H54 (cell line): ENCODE measurements around the gene GNB5.

Experiments used
- DNase-seq: peaks from one replicate; pipeline ENCODE4 v3.0.0; 2011; ENCODE audit warnings: low spot score, mixed read lengths; ENCODE audit not compliant: insufficient read length
- FAIRE-seq: peaks from 3 replicates; lab custom pipeline; 2011; peaks lifted over from hg19 to GRCh38; lab: Jason Lieb, UNC
- POLR2A ChIP-seq: IDR thresholded peaks from 2 replicates; pipeline ENCODE4 v1.6.1; 2011; ENCODE audit warnings: low read depth, mild to moderate bottlenecking, low read length

The GNB5 gene

DNA sequence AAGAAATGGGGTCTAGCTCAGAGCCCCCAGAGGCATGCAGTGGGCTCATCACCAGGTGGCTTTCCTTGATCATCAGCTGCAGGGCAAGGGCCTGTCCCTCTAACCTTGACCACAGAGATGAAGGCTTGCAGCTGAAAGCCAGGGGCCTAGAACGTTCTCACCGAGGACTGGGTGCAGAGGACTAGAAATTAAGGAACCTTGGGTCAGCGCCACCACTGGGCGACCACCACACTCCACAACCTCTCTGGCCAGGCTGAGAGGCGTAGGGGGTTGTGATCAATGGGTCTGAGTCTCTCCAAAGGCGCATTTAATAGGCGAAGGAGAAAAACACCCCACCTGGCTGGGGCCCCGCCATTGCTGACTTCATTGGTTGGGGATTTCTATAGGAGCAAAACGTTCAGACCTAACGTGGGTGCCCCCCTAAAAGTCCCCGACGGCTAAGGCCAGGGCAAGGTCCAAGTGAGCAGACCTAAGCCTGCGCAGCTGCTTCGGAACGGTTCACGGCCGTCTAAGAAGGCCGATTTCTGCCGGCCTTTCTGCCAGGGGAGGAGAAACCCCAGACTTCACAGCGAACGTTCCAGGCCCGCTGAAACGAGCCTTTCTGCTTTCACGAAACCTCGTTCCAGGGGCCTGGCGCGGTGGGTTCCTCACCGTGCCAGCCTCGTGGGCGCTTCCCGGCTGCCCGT lies 79.5 kb downstream of the GNB5 start:
- no peak for DNase-seq
- no peak for TF ChIP-seq POLR2A
- FAIRE-seq: no peak

DNA sequence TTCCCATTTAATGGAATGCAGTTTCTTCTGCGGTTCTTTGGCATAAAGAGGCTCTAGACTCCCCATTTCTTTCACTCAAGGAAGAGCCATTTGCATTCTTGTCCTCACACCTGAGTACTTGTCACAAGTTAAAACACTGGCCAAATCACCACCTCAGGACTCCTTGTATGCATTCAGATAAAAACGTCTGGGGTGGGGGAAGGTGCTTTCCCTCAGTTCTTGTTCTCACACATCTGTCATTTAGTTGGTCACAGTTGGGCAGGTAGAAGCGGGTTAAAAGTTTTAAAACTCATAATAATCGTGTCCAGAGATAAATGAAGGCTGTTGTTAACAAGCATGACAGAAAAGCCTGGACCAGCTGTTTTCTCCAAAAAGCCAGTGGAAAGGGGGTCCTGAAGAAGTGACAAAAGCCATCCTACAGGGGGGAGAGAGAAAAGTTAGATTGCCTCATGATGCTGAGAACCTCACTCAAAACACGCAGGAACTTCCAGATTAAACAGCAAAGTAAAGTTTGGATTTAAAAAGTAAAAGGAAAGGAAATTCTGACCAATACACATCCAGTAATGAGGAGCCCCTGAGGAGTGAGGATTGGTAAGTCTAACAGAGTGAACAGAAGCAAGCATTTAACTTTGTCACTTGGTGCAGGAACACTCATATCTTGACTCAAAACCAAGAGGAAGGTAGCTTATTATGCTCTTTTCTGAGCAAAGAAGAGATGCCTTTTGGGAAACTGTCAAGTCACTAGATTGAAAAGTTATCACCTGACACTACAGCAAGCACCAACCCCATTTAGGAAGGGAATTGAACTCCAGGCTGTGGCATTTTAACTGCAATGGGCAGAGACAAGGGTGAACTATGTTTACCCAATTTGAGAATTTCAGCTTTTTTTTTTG lies 81.4 kb downstream of the GNB5 start:
- no peak for TF ChIP-seq POLR2A
- DNase-seq (no peak), FAIRE-seq (no peak)

DNA sequence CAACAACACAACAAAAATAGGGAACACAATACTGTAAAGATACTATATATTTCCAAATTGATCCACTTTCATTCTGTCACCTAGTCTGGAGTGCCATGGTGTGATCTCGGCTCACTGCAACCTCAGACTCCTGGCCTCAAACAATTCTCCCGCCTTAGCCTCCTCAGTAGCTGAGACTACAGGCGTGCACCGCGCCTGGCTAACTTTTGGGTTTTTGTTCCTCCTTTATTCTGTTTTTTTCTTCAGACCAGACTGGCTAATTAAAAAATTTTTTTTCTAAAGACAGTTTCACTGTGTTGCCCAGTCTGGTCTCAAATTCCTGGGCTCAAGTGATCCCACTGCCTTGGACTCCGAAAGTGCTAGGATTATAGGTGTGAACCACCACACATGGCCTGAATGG lies 84.0 kb downstream of the GNB5 start:
- DNase-seq: no peak
- no peak for TF ChIP-seq POLR2A
- no peak for FAIRE-seq

DNA sequence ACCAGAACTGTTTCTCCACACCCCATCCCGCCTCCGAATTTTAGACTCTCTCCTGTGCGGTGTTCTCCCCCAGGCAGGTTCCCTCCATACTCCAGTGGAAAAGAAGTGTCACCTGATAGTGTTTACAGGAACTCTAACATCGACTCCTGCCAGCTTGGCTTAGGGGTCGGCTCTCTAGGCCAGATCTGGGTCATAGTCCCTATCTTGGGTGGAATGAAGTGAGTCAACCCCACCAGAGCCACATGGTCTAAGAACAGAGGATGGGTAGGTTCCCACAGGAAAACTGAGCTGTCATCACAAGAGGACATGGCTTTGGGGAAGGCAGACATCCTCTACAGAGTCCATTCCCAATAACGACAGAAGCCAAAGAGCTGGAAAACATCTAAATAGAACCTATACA lies 84.6 kb downstream of the GNB5 start:
- DNase-seq (no peak), FAIRE-seq (no peak)
- TF ChIP-seq POLR2A: no peak

DNA sequence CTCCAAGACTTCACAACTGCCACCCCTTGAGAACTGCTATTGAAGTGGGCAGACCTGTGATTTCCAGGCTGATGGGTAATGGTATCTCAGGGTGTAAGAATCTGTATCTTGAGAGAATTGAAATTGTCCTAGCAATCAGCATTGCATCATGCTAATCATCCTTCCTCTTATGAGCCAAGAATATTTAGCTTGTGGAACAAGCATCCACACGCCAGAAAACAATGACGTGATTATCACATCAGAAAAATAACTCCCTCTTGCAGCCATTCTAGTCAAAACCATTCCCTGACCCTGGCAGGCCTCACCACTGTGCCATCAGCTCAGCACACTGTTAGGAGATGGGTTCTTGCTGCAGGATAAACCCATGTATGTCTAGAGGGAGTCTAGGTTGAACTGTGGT lies 85.3 kb downstream of the GNB5 start:
- FAIRE-seq: no peak

DNA sequence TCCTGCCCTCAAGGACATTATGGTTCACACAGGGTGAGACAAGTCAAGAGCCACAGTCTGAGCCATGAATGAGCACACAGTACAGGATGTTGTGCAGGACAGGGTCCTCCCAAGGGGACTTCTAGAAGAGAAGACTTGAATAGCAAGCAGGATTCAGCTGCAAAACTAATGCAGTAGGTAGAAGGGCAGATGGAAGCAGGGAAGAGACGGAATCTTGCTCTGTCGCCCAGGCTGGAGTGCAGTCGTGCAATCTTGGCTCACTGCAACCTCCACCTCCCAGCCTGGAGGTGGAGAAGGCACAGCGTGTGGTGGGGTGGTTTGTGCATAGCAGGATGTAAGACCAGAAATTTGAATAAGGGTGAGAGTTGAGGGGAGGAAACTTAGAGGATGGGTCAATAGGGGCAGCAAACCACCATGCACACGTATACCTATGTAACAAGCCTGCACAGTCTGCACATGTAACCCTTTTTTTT lies 86.6 kb downstream of the GNB5 start:
- DNase-seq (no peak), FAIRE-seq (no peak)
- no peak for TF ChIP-seq POLR2A

More for the DNA sequence above, 85.3 kb downstream of the GNB5 start:
- TF ChIP-seq POLR2A: no peak
- DNase-seq: no peak

DNA sequence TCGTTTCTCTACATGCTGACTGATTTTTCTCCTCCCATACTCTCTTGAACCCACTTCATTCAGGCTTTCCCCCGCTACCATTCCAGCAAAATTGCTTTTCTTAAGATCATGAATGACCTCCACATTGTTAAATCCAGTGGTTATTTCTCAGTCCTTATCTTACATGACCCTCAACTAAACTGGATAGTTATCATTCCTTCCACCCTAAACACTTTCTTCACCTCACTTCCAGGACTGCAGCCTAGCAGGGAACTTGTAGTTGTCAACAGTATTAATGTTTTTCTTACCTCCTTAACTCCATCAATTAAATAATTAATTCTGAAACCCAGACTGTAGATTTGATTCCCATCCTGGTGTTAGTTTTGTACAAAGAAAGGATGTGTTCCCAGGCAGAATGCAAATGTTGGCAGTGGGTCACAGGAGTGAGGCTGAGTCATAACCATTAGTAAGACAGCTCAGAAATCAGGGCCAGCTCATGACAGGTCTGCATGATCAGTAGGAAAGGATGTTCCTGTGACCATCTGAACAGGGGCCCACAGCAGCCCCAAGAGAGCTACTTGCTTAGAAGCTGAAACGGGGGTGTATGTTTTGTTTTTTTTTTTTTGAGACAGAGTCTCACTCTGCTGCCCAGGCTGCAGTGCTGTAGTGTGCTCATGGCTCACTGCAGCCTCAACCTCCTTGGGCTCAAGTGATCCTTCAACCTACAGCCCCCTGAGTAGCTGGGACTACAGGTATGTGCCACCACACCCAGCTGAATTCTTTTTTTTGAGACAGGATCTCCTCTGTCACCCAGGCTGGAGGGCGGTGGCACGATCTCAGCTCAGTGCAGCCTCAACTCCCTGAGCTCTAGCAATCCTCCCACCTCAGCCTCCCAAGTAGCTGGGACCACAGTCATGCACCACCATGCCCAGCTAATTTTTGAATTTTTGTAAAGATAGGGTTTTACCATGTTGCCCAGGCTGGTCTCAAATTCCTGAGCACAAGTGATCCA lies 87.7 kb downstream of the GNB5 start:
- no peak for FAIRE-seq
- DNase-seq: peak; percentile 50
- TF ChIP-seq POLR2A: no peak

DNA sequence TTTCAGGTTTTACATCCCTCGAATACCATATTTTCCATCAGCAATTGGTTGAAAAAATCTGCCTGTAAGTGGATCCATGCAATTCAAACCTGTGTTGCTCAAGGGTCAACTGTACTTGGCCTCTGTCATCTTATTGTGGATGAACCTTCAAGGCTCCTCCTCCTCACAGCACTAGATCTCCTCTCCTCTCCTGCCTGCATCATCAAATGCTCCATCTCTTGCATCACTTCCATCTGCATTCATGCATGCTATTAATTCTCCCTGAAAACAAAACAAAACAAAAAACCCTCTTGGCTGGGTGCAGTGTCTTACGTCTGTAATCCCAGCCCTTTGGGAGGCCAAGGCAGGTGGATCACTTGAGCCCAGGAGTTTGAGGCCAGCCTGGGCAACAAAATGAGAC lies 88.7 kb downstream of the GNB5 start:
- TF ChIP-seq POLR2A: no peak
- no peak for DNase-seq
- no peak for FAIRE-seq

DNA sequence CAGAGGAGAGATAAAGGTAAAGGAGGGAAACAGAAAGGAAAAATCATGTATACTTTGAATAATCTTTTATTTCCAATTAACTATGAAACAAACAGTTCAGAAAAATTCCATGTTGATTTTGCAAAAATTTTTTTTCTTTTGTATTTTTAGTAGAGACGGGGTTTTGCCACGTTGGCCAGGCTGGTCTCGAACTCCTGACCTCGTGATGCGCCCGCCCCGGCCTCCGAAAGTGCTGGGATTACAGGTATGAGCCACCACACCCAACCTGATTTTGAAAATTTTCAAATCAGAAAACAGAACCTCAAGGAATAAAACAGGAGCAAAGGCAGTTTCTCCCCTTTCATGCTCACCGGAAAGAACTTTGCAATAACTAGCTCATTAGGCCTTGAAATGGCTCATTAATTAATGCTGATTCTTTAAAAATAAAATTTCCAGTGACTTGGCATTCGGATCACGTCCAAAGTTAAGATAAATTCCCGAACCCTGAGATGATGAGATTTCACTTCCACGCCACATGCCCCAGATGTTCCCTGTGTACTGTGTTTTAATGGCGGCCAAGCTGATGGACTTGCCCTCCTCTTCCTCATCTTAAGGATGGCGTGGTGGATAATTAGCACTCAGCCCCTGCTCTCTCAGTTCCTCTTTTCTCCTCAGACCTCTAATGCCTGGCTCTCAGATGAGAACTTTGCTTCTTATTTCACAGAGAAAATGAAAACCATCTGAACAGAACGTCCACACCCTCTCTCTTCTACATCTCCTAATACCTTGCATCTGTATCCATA lies 89.5 kb downstream of the GNB5 start:
- no peak for FAIRE-seq
- no peak for DNase-seq
- TF ChIP-seq POLR2A: no peak

DNA sequence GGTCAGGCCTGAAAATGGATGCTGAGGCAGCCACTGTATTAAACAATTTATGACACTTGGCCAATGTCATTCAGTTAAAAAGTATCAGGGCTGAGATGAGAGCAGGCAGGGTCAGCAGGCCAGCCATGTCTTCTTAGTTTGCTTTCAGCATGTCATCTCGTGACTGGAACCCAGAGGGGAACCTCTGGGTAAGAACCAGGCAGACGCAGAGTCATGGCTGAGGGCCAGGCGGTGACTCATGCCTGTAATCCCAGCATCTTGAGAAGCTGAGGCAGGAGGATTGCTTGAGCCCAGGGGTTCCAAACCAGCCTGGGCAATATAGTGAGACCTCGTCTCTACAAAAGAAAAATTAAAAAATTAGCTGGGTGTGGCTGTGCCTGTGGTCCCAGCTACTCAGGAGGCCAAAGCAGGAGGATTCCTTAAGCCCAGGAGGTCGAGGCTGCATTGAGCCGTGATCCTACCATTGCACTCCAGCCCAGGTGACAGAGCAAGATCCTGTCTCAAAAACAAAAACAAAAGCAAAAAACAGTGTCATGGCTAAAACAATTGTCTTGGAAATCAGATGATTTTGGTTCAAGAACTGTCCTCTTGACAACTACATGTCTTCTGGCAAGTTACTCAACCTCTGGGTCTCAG lies 90.3 kb downstream of the GNB5 start:
- DNase-seq (no peak), FAIRE-seq (no peak)
- TF ChIP-seq POLR2A: no peak

DNA sequence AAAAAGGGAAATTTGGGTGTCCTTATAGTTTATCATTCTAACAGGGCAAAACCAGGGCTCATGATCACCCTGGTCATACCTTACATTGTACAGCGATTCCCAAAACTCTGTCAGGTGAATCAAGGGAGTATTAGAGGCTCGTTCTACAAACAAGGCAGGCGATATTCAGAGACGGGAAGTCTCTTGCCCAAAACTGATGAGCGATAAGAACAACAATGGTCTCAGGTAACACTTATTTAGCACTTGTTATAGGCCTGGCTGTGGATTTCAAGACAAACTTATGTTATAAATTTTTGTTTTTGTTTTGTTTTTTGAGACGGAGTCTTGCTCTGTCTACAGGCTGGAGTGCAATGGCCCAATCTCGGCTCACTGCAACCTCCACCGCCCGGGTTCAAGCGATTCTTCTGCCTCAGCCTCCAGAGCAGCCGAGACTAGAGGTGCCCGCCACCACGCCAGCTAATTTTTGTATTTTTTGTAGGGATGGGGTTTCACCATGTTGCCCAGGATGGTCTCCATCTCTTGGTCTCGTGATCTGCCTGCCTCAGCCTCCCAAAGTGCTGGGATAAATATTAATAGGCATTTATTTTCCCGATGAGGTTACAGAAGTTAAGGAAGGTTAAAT lies 91.4 kb downstream of the GNB5 start:
- no peak for TF ChIP-seq POLR2A
- FAIRE-seq (no peak), DNase-seq (no peak)

DNA sequence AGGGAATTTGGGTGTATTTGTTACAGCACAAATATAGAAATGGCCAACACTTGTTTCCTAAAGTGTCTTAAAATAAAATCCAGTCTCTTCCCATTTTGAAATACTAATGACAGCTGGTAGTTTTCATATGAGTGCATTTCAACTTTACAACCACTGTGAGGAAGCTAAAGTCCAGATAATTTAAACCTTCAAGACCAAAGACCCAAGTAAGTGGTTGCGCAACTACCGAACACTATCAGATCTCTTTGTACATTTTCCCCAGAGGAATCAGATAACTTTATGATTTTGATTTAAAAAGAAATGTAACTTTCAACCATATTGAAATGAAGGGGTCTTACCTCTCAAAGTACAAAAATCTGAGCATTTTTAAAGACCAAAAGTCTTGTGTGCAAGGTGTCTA lies 92.9 kb downstream of the GNB5 start:
- no peak for TF ChIP-seq POLR2A
- DNase-seq (no peak), FAIRE-seq (no peak)
